ENCODE results near the gene OLFML2A.
"Not testable (repeated sequence)": the region's sequence is repeated elsewhere in the genome, so short reads cannot be mapped to it uniquely, and the experiment has no call there.

The OLFML2A gene

GRCh38 chr9:124809741-124810500 is 33.0 kb downstream of the OLFML2A start:
- in situ Hi-C loops (cut with HindIII; ENCODE audit: low pct_ligation_motif_present, low pct_unique_long_range_greater_than_20kb, low sequenced_read_pairs), result no loop called here
- no peak for DNase-seq

DNA sequence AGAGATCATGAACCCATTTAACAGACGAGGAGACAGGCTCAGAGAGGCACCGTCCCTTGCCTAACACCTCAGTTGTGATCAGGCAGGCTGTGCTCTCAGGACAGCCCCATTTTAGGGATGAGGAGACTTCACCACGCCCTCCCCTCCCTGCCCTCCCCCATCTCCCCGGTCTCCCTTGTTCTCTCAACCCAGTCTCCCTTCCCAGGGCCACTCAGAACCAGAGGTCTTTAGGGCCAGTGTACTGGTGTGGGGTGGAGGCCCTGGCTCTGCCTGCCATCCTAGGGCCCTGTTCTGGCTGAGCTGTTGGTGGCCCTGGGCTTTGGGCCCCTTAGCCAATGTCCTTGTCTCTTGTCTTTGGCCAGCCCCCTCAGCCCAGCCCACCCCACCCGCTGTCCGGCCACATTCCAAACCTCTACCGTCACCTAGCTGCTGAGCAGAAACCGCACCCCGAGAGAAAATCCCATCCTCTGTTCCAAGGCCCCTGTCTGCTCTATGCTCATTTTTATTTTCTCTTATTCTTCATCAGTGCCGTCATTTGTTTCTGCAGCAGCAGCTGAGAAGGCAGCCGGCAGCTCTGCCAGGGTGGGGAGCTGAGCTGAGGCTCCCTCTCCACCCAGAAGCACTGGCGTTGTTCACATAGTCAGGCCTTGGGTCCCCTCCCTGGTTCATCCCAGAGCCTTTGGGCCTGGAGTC is 33.9 kb downstream of the OLFML2A start:
- peak; percentile 87 for DNase-seq
- in situ Hi-C loops (cut with HindIII; ENCODE audit: low pct_ligation_motif_present, low pct_unique_long_range_greater_than_20kb, low sequenced_read_pairs), result no loop called here

- in situ Hi-C loops (cut with HindIII; ENCODE audit: low pct_ligation_motif_present, low pct_unique_long_range_greater_than_20kb, low sequenced_read_pairs), result no loop called here
- peak; percentile 96 for DNase-seq
These were observed 35.5 kb downstream of the OLFML2A start for GRCh38 chr9:124812441-124812876.

DNA sequence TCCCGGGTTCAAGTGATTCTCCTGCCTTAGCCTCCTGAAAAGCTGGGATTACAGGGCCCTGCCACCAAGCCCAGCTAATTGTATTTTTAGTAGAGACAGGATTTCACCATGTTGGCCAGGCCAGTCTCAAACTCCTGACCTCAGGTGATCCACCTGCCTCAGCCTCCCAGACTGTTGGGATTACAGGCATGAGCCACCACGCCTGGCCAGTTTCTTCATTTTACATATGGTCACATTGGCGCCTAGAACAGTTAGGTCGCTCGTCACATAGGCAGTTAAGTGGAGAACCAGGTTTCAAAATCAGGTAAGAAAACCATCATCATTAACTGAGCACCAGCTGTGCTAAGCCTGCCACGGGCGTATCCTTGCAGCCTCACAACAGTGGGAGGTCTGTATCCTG is 36.1 kb downstream of the OLFML2A start:
- in situ Hi-C loops (cut with HindIII; ENCODE audit: low pct_ligation_motif_present, low pct_unique_long_range_greater_than_20kb, low sequenced_read_pairs), result no loop called here
- no peak for DNase-seq

DNA sequence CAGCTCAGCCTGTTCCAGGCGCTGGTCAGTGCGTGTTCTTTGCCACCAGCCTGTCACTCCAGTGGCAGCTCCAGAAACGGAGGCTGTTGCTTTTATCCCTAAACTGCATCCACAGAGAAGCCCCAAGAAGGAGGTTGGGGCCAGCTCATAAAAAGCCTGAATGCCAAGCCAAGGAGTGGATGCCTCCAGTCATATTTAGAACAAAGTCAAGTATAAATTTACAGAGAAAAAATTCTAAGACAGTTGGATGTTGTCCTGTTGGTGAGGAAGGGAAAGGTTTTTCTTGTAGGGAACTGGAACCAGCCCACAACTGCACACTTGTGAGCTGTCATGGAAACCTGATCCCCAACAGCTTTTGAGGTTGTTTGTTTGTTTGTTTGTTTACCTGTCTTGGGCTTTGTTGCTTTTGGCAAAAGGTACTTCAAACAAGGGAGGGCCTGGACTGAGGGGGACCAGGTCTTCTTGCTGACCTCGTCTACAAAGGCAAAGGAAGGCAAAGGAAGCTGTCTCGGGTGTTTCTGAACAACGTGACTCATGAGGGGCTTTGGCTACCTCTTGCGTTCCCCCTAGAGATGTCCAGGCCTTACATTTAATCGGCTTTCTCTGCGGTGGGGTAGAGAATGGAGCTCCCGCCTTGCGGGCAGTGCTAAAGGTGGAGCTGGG is 36.7 kb downstream of the OLFML2A start:
- in situ Hi-C loops (cut with HindIII; ENCODE audit: low pct_ligation_motif_present, low pct_unique_long_range_greater_than_20kb, low sequenced_read_pairs), result no loop called here
- no peak for DNase-seq

- in situ Hi-C loops (cut with HindIII; ENCODE audit: low pct_ligation_motif_present, low pct_unique_long_range_greater_than_20kb, low sequenced_read_pairs), result no loop called here
These were observed 37.2 kb downstream of the OLFML2A start for GRCh38 chr9:124814164-124814535.

DNA sequence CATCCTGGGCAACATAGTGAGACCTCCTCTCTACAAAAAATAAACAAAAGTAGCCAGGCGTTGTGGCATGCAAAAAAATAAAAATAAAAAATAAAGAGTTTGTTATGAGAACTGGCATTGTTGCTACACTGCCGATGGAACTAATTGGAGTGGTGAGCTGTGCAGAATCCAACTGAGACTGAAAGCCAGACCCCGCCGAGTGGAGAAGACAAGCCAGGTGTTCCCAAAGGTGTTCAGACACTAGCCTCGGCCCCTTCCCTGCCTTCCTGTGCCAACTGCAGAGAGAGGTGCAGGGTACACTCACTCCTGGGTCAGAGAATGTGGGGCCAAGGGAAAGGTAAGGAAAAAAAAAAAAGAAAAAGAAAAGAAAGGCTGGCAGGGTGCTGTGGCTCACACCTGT is 38.7 kb downstream of the OLFML2A start:
- no peak for DNase-seq
- in situ Hi-C loops (cut with HindIII; ENCODE audit: low pct_ligation_motif_present, low pct_unique_long_range_greater_than_20kb, low sequenced_read_pairs), result no loop called here

More at GRCh38 chr9:124814164-124814535, 37.2 kb downstream of the OLFML2A start:
- DNase-seq, result no peak

DNA sequence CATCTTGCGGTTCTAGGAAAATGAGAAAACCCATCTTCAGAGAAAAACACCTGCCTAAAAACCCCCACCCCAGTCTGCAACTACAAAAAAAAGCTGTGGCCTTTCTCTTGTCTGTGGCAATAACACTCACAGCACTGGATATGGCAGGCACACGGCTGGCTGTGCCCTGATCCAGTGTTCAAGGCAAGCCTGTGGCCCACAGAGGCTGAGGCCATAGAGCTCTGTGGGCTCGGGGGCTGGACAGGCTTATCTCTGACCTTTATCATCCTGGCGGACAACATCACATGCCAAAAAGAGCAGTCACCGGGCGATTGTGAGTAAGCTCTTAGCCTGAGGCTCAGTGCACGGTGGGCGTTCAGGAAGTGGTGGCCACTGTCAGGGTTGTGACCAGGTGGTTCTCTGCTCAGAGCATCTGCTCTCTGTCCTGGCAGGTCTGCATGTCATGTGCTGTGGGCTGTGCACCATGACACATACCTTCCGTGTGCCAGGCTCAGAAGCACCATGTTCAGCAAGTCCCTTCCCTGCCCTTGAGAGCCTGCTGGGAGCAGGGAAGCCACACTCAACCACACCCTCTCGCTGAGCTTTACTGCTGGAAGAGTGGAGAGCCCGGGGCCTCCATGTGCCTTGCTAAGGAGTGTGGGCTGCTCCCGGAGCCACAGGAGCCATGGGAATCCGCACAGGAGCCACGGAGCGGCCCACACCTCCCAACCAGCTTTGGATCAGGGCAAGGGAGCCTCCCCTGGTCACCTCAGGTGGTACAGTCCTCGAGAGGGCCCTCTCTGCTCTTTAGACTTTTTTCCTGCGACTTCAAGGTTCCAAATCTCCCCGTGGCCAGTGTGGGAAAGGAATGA is 41.7 kb downstream of the OLFML2A start:
- no peak for DNase-seq

GRCh38 chr9:124820698-124821623 is 44.0 kb downstream of the OLFML2A start:
- no peak for DNase-seq
- in situ Hi-C loops (cut with HindIII; ENCODE audit: low pct_ligation_motif_present, low pct_unique_long_range_greater_than_20kb, low sequenced_read_pairs), result no loop called here

More for the DNA sequence above, 41.7 kb downstream of the OLFML2A start:
- in situ Hi-C loops (cut with HindIII; ENCODE audit: low pct_ligation_motif_present, low pct_unique_long_range_greater_than_20kb, low sequenced_read_pairs), result no loop called here

- no peak for DNase-seq
- in situ Hi-C loops (cut with HindIII; ENCODE audit: low pct_ligation_motif_present, low pct_unique_long_range_greater_than_20kb, low sequenced_read_pairs), result no loop called here
These were observed 51.8 kb downstream of the OLFML2A start for GRCh38 chr9:124828489-124829333.

DNA sequence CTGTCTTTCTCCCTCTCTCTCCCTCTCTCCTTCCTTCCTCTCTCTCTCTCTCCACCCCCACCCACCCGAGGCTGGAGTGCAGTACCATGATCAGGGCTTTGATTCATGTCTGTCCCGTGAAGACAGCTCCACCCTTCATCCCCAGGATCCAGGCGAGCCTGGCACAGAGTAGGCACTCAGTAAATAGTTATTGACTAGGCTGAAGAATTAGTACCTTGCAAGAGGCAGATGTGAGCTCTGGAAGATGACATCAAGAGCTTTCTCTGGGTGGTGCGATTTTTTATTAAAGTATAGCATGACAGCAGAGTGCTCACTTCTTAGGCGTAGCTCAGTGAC is 52.4 kb downstream of the OLFML2A start:
- DNase-seq, result no peak
- in situ Hi-C loops (cut with HindIII; ENCODE audit: low pct_ligation_motif_present, low pct_unique_long_range_greater_than_20kb, low sequenced_read_pairs), result no loop called here

DNA sequence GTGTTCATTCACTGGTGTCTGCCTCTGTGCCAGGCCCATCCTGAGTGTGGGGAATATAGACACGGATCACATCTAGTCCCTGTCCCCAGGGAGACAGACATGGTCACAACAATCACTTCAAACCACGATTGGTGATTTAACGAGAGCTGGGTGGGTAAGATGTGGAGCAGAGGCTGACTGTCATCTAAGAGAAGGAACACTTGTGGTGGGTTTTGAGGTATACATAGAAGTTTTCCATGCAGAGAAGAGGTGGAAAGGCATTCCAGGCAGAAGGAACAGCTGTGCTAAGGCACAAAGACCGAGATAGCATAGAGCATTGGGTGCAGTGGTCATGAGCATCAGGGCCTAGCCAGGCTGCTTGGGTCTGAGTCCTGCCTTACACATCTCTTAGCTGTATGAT is 53.7 kb downstream of the OLFML2A start:
- DNase-seq, result no peak
- in situ Hi-C loops (cut with HindIII; ENCODE audit: low pct_ligation_motif_present, low pct_unique_long_range_greater_than_20kb, low sequenced_read_pairs), result no loop called here

DNA sequence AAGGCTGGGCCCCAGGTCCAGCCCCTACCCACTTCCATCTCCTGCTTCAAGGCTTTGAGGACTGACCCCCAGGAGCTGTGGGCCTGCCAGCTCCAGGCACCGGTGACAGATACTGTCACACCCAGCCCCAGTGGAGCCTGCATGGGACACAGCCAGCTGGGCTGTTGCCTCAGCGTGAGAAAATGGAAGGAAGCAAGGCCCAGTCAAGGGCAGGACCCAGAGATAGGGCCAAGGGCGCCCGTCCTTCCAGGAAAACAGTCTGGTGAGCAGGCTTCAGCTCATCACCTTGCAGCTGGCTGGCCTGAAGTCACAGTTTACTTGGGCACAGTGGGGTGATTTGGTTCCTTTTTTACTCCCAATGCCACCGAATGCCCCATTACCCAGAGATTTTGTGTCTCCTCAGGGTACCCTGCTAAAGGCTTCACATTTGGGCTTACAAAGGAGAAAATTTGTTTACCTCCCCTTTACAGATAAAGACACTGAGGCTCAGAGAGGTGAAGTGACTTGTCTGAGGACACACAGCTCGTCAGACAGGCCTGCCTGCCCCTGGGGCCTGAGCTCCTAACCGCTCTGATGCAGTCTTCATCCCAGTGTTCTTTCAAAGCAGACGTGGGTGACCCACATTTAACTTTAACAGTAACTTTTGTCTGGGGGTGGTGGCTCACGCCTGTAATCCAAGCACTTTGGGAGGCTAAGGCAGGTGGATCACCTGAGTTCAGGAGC is 54.9 kb downstream of the OLFML2A start:
- in situ Hi-C loops (cut with HindIII; ENCODE audit: low pct_ligation_motif_present, low pct_unique_long_range_greater_than_20kb, low sequenced_read_pairs), result no loop called here
- DNase-seq, result no peak

DNA sequence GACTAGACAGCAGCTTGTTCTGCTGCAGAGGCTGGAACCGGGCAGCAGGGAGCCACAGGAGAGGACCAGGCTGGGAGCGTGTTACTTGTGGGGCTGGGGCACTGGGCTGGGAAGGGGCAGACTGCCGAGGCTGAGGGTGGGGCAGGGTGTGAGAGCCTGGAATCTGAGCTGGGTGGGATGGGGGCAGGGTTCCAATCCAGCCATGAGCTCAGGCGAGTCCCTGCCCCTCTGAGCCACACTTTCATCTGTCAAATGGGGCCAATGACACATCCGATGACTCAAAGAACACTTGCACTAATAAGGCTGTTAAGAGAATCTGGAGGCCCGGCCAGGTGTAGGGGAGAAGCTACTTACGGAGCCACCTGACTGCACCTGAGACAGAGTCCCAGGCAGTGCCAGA is 57.7 kb downstream of the OLFML2A start:
- no peak for DNase-seq
- in situ Hi-C loops (cut with HindIII; ENCODE audit: low pct_ligation_motif_present, low pct_unique_long_range_greater_than_20kb, low sequenced_read_pairs), result no loop called here

DNA sequence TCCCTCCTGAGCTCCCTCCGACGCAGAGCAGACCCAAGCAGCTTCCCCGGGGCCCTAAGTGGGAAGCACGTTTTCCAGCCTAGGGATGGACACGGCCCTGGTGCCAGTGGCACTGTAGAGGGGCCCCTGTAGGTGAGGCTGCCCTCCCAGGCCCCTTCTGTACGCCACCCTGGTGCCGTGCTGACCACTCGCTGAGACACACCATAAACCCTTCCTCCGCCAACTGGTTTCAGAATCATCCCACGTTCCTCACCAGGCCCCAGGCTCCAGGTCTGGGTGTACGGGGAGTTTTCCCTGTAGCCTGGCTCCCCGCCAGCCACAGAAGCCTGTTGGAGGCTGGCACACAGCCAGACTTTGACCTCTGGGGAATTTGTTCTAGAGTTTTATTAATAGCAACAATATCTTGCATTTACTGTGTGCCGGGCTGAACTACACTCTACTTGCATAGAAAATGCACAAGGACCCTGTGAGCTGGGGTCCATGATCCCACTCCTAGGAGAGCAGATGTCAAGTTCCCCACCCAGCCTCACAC is 58.2 kb downstream of the OLFML2A start:
- peak; percentile 66 for DNase-seq
- in situ Hi-C loops (cut with HindIII; ENCODE audit: low pct_ligation_motif_present, low pct_unique_long_range_greater_than_20kb, low sequenced_read_pairs), result no loop called here

- in situ Hi-C loops (cut with HindIII; ENCODE audit: low pct_ligation_motif_present, low pct_unique_long_range_greater_than_20kb, low sequenced_read_pairs); DNase-seq: not testable (repeated sequence)
These were observed 61.2 kb downstream of the OLFML2A start for GRCh38 chr9:124838132-124838531.

Measured in ACHN (cell line).